T-helper 22 cell (primary cell): ENCODE measurements around the gene AAMDC.

Source experiments
- DNase-seq: peaks from one replicate; pipeline ENCODE4 v3.0.0-alpha.2; 2020; ENCODE audit warnings: low read depth

AAMDC gene

GRCh38 chr11:77820565-77821348 is at the start of gene AAMDC, which contains the start of gene RSF1:
TSS of gene AAMDC (plus strand) at chr11:77821144. CDS start at chr11:77842497, 21,353 bp downstream.
TSS of gene RSF1 (minus strand) at chr11:77820722. CDS start at chr11:77820714, 8 bp downstream.
- peak; percentile 96 for DNase-seq

GRCh38 chr11:77775936-77776335 is 45.0 kb upstream of the AAMDC start:
- no peak for DNase-seq

- no peak for DNase-seq
Measured at GRCh38 chr11:77776455-77776854, 44.5 kb upstream of the AAMDC start.

GRCh38 chr11:77778118-77778517 is 42.8 kb upstream of the AAMDC start:
- no peak for DNase-seq

GRCh38 chr11:77778549-77778948 is 42.4 kb upstream of the AAMDC start:
- DNase-seq = no peak

- DNase-seq = no peak
Measured at GRCh38 chr11:77779935-77780334, 41.0 kb upstream of the AAMDC start.

GRCh38 chr11:77783025-77783424 is 37.9 kb upstream of the AAMDC start:
- no peak for DNase-seq

- no peak for DNase-seq
Measured at GRCh38 chr11:77784572-77784971, 36.4 kb upstream of the AAMDC start.

- no peak for DNase-seq
Measured at GRCh38 chr11:77789061-77789730, 31.7 kb upstream of the AAMDC start.

- DNase-seq = no peak
Measured at GRCh38 chr11:77789731-77790476, 31.0 kb upstream of the AAMDC start.

GRCh38 chr11:77791301-77791700 is 29.6 kb upstream of the AAMDC start:
- DNase-seq = no peak

- no peak for DNase-seq
Measured at GRCh38 chr11:77793972-77794371, 27.0 kb upstream of the AAMDC start.

GRCh38 chr11:77799338-77799737 is 21.6 kb upstream of the AAMDC start:
- no peak for DNase-seq

GRCh38 chr11:77800449-77800848 is 20.5 kb upstream of the AAMDC start:
- DNase-seq = no peak

- DNase-seq = no peak
Measured at GRCh38 chr11:77801477-77801876, 19.5 kb upstream of the AAMDC start.

- no peak for DNase-seq
Measured at GRCh38 chr11:77806415-77806814, 14.5 kb upstream of the AAMDC start.

GRCh38 chr11:77806993-77807392 is 14.0 kb upstream of the AAMDC start:
- no peak for DNase-seq

GRCh38 chr11:77813256-77813655 is 7.7 kb upstream of the AAMDC start:
- no peak for DNase-seq

GRCh38 chr11:77814848-77815247 is 6.1 kb upstream of the AAMDC start:
- no peak for DNase-seq

- no peak for DNase-seq
Measured at GRCh38 chr11:77815459-77815858, 5.5 kb upstream of the AAMDC start.

GRCh38 chr11:77819411-77819920 is 1.5 kb upstream of the AAMDC start:
- DNase-seq = peak; percentile 76

- peak; percentile 2 for DNase-seq
Measured at GRCh38 chr11:77819921-77820564, 901 bp upstream of the AAMDC start.
